Measurements from ENCODE around the gene AFTPH.
"Not testable (repeated sequence)": the region's sequence is repeated elsewhere in the genome, so short reads cannot be mapped to it uniquely, and the experiment has no call there.

AFTPH gene

DNA sequence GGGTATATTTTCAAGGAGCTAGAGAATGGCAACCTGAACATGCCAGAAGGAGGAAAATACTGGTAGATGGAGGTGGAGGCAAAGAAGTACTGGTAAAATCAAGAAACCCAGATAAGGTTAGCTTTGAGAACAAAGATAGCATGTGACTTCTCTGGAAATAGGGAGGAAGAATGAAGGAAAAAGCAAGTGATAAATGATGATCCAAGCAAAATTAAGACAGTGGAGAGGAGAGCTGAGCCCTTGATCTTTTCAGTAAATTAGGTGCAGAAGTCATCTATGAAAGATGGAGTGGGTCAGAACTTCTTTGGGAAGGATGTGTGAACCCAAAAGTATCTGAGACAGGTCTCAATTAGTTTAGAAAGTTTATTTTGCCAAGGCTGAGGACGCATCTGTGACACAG is 25.7 kb upstream of the AFTPH start:
- no peak for DNase-seq

DNA sequence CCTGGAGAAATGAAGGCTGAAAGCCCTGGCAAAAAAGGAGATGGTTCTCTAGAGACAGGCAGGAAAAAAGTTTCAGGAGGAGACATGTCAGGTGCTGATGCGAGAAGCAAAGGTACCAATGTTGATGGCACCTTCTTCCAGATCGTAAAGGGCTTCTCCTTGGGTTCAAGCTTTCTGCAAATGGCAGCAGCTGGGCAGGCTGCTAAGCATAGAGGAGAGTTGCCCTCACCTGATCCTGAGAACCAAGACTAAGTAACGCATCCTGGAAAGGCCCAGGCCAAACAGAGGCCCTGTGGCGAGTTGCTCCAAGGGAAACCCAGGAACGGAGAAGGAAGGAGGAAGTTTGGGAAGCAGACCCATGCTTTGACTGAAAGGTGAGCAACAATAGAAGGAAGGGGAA is 23.6 kb upstream of the AFTPH start:
- DNase-seq = no peak

DNA sequence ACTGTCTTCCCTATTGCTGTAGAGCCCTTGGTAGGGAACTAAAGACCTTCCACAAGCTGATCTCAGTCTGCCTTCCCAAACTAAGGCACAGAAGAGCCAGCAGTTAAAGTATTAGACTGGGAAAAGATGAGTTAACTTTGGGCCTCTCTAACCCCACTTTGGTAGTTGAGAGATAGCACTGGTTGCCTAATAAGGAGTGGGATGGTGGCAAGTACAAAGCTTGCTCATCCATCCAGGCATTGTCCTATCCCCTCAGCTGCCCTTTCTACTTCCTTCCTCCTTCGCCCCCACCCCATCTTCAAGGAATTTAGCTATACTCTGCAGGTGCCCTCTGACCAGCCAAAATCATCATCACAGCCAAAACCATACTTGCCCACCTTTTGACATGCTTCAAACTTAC is 22.2 kb upstream of the AFTPH start:
- no peak for DNase-seq

DNA sequence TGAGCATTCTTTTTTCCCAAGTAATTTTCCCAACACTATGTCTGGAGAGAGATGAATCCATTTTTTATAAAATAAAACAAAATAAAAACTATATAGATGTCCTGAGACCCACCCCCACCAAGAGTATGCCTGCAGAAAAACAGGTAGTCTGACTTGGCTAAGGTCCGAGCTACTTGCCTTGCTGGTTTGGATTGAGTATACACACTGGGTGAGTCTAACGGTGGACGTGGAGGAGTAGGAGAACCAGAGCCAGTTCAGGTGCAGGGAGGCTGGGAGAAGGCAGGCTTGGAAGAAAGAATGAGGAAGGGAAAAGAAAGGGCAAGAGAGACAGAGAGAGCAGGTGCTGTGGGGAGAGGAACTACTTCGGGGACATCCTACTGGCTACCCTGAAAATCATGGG is 21.3 kb upstream of the AFTPH start:
- DNase-seq = no peak

DNA sequence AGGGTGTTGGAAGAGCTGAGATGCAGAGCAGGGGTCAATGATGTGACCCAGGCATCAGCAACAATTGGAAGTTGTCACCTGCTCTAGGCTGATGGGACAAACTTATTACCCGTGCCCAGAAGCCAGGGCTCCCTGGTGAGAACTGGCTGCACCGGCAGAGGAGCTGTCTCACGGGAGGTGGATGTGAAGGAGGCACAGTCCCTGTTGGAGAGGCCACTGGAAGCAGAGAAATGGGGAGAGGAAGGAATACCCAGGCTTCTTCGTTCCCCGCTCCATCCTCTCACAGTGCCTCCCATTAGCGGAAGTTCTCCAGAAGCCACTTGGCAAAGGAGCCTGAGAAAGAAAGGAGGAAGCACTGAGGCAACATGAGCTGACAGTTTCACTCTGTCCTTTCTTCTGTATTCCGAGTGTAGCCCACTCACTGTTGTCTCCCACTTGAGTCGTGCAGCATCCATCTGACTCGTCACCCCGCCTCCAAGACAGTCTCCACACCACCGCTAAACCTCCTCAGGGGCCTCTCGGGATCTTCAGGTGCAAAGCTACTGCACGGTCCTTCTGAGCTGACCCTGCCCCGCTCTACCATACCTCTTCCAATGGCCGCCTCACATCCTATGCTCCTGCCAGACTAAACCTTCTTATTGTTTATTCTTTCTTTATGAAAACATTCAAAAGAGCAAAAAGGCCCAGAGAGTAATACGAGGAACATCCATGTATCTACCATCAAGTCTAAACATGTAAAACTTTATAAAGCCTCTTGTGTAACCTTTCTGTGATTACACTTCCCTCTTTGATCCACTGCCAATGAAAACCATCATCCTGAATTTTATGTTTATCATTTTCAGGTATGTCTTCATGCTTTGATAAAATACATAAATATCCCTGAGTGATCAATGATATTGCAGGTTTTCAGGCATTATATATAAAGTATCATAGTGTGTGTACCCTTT is 19.1 kb upstream of the AFTPH start:
- DNase-seq = no peak

DNA sequence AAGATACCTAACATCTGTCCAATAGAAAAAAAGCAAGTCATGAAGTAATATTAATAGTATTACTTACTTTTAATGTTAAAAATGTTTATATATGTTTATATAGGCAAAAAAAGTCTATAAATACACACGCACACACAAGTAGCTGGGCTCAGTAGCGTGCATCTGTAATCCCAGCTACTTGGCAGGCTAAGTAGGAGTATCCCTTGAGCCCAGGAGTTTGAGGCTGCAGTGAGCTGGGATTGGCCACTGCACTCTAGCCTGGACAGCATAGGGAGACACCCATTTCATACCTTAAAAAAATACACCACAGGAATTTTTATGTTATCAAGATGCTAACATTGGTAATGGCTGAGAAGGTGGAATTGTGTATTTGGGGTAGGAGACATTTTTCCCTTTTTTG is 17.4 kb upstream of the AFTPH start:
- DNase-seq = no peak

DNA sequence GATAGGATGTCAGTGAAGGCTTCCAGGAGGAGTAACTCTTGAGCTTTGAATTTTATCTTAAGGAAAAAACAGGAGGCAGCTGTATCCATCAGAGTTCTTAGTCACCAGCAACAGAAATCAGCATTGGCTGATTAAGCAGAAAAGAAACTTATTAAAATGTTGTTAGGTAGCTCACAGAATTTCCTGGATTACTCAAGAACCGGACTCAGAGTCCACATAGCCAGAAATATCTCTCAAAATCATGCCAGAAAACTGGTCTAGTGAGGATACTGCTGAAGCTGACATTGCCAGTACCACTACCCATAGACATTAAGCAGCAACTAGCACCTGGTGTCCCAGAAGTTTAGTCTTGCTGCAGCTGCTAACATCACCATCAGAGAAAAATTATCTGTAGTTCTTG is 10.1 kb upstream of the AFTPH start:
- DNase-seq = no peak

DNA sequence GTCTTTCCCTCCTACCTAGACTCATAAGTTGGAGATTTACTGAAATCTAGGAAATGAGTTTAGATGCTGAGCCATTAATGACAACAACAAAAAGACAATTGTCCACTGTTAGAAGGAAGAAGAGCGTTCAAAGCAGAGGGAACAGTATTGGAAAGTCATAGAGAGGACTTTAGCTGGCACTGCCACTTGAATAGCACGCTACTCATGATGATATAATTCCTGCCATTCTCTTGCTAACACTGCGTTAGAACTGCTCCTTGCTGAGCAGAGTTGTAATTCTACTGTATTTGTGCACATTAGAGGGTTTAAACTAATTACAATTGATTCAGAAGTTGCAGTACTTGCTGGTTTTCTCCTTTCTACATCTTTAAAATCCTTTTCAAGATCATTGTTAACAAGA is 9.0 kb upstream of the AFTPH start:
- DNase-seq = no peak

DNA sequence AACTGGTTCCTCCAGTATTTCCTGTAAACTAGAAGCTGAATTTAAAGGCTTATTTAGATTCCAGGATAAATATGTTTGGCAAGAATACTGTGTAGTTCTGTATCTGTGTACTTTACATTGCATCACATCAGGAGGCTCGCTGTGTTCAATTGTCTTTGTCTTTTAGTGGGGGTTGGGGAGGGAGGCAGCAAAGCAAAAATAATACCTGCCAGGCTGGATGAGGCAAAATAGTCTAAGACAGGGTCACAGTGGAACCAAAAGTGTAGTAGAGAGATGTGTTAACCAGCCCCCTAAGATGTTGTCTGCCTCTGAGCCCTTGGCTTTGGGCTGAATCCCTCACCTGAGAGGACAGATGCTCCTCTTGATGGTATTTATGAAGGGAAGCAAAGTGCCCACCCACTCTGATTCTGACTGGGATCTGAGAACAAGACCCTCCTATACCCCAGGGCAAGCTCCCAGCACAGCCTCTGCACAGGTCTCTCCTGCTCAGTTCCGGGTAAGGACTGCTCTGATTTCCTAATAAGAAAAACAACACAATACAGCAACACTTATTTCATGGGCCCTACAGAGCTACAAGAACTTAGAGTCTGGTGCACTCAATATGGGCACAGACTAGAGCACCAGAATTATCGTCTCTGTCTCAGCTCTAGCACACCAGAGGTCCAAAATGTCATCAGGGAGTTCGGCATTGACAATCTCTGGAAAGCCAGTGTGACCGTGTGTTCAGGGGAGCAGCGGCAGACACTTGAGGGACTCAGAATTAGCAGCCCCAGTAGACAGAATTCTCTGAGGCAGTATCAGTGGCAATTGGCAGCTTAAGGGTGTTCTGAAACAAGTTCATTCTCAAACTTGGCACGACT is 7.2 kb upstream of the AFTPH start:
- DNase-seq = no peak

DNA sequence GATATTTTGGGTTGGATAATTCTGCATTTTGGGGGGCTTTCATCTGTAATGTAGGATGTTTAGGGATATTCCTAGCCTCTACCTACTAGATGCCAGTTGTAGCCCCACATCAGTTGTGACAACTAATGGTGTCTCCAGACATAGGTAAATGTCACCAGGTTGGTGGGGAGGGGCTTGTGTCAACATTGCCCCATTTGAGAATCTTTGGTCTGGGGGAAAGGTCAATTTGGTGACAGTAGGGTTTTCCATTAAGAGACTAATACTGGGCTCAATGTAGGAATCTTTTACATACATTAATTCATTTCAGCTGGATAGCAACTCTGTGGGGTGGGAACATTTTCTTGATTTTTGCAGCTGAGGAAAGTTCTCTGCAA is 6.6 kb upstream of the AFTPH start:
- DNase-seq = no peak

DNA sequence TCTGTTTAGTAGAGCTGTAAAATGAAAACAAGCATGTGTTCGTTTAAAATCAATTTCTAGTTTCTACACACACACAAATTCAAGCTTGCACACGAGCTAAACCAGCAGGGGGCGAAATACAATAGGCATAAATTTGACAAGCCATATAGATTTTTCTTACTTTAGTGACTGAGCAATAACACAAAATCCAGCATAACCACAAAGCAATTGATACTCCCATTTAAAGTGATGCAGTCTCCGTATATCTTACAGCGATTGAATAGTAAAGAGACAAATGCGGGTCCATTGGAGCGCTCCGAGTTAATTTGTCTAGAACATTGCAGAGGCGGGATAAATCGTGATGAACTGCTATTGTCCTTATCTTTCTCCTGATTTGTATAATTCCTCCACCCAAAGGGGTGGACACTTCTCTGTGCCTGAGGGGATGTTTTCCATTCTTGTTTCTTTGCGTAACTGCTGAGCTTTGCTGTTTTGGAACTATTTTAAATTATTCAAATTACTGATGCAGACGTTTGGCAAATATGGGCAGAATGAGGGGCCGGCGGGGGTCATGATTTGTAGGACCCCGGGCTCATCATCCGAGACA is 1.2 kb upstream of the AFTPH start:
- DNase-seq = peak; percentile 95

DNA sequence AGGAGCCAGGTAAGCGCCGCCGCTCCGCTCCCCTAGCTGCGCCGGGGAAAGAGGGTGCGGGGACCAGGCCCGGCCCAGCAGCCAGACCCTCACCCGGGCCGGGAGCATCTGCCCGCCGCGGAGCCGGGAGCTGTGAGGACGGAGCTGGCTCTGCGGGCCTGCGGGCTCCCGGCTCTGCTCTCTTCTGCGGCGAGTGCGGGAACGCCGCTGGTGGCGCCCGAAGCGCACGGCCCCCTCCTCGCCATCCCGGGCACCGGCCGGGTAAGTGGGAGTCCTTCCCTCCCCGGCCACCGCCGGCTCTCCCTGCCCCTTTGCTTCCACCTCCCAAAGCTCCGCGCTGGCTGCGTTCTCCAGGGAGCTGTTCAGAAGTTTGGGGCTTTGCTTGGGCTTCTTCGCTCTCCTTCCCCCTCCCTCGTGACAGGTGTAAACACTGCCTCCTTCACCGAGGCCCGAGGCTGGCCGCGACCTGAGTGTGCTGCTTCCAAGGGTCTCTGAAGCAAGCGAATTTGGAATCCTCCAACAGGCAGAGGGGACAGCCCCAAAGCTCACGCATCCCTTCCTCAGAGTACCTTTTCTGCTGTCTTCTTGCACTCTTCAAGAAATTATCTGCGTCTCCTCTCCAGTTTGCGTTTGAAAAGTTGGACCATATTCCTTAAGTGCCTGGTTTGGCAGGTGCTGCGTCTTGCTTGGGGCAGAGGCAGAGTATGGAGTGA is 632 bp downstream of the AFTPH start:
- DNase-seq = peak; percentile 50

DNA sequence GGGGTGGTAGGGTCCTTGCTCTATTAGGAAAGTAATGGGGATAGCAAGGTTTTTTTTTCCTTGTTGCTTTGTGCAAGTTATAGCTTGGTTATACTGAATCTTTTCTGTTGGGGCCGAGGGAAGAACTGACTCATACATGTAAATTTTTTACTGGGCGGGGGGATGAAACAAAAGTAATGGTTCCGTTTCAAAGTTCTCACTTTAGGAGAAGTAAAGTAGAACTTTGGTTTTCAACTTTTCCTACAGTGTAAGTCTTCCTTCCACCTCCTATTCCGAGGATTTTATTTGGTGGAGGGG is 1.1 kb downstream of the AFTPH start:
- peak; percentile 72 for DNase-seq

DNA sequence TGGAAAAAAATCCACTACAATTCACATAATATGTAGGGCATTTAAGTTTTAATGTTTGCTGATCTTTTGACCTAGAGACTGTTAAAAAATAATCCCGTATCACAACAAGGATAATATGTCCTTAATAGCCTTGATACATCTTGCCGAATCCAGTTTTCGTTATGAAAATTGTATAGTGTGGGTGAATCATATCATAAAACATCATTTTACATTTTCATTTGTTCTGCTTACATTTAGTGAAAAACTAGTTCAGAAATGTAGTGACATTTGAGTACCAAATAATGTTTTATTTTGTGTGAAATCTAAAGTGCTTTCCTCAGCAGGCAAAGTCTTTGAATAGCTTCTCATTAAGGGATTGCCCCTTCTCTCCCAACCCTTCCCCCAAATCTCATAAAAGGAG is 1.9 kb downstream of the AFTPH start:
- DNase-seq = no peak

DNA sequence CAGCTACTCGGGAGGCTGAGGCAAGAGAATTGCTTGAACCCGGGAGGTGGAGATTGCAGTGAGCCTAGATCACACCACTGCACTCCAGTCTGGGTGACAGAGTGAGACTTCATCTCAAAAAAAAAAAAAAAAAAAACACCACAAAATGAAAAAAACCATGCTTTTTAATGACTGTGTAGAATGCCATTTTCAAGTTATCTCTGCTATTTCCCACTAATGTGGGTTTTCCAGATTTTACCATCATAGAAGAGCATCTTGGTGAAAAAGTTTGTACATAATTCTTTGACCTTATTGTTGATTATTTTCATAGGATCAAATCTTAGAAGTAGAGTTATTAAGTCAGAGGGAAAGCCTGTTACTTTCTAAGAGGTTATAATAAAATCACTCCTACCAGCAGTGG is 6.8 kb downstream of the AFTPH start:
- DNase-seq = not testable (repeated sequence)

DNA sequence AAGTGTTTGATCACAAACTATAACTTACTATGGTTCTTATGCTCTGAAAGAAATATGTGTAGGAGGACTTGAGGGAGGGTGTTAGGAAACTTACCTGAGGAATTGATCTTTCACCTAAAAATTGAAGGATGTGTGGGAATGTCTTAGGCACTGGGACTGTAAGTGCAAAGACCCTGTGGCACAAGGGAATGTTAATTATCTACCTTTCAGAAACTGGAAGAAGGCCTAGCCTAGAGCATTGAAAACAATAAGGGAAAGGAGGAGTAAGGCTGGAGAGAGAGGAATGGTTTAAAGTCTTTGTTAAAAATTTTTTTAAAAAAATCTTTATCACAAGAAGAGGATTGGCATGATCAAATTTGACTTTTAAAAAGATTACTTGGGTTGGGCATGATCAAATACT is 7.9 kb downstream of the AFTPH start:
- no peak for DNase-seq

DNA sequence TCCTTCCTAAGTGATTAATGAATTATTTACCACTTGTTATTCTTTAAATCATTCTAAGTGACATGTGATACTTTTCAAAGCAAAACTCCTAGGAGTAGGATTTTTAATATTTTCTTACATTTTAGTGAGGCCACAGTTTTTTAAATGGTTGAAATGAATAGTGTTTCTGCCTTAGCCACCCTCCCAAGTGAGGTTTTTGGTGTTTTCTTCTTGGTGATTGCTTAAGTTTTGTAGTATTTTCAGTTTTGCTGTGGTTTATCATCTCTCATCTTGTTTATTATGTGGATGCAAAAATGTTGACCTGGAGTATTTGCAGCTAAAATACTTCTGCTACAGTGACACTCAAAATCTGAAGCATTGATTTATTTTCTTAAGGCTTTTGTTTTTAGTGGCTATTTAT is 9.8 kb downstream of the AFTPH start:
- DNase-seq = peak; percentile 14

DNA sequence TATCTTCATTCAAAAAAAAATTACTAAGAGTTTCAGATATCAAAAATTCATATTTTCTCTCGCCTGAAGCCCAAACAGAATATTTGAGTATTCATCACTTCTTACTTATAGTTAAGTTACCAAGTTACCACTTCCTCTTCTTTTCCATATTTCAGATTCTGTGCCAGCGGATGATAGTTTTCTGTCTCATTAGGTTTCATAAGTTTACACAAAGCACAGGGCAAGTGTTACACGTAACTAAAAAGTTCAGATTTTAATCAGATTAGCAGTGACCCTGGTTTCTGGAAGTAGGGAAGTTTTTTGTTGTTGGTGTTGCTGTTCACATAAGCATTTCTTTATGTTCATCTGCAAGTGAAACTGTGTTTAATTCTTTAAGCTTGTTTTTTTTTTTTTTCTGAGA is 10.2 kb downstream of the AFTPH start:
- peak; percentile 55 for DNase-seq

DNA sequence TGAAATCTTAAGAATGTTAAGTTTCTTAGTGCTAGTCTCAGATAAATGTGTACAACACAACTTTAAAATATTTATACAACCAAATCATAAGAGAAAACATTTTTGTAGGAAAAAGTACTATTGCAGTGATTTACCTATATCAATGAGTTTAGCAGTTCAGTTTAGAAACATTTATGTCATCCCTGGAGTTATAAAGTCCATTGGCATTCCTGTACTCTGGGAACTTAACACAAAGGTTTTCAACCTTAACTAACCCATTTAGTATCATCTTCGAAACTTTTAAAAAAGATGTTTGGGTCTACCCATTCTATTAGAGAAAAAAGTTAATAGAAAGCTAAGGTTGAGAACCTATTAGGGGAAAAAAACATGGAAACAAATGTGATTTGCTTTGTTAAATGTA is 10.9 kb downstream of the AFTPH start:
- no peak for DNase-seq

DNA sequence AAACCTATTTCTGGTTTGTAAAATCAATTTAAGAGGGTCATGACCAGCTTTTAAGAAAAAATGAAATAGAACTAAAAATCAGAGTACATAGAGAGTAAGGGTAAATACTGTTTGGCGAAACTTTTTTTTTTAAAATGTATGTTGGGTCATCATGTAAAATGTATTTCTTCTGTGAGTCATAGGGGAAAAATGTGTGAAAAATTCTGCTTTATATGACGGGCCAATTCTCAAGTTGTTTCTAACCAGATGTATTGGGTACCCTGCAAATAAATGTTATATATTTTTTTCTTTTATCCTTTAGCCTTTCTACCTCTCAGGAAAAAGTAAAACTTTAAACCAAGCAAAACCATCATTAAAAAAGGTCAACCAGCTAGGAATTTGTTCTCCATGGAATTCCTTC is 13.9 kb downstream of the AFTPH start:
- DNase-seq = no peak

DNA sequence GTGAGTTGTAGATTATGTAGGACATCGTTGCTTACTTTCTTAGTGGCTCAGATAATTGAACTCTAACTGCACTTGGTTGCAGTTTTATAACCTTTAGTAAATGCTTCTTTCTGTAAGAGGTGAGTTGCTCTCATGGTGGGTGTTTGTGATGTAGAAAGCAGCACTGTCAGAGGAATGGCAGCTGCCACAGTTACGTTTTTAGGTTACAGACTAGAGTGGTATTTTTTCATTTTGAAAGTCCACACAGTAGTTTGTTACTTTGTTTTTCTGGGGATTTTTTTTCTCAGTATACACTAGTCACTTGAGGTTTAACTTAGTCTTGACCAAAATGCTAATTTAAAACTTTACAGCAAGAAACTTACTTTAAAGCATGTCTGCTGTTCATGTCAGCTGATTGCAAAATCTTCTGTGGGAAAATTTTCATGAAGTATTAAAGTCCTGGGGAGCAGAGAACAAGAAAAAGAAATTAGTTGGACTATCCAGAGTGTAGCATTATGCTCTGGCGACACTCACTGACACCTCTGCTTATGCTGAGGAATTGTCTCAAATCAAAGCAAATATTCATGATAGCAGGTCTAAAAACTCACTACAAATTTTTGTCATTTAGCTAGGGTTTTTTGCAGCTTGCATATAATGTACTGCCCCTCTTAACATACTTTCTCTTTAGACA is 14.8 kb downstream of the AFTPH start:
- DNase-seq = no peak

DNA sequence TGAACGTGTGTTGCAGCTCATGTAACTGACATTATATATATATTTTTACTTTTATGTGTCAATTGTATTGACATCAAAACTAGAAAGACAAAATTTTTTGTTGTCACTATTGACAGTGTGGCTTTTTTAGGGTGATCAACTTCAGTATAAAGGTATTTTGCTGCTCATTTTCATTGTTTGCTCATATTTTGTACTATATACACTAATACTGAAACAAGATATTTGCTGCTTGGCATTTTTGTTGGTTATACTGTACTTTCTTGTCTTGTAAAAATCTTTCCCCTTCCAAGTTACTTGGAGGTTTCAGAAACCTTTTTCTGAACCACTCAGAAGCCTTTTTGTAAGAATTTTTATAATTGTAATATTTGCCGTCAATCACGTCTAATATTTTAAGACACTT is 16.5 kb downstream of the AFTPH start:
- no peak for DNase-seq

DNA sequence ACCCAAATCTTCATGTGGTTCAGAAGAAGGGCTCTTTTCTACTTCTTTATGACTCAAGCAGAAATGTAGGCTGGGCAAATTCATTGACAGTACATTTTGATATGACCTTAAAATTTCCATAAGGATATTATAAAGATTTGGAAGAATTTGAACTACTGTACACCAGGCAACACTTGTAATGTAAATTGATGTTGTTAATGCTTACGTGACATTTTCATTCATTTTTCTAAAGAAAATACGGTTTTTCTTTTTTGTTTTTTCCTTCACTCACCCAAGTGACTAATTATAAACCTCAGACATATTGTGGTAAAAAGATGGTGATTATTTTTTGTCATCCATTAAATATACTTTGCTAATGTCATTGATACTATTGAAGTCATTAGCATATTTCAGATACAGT is 17.4 kb downstream of the AFTPH start:
- DNase-seq = no peak
